Stimulated activated CD4-positive, alpha-beta T cell treated with anti-CD3 and anti-CD28 coated beads, TNF-alpha, amount 100 ng/mL, for 24 hours (primary cell): ENCODE measurements around the gene FADS3.

ENCODE experiments used
- DNase-seq, 3 experiments: peaks; one replicate each; pipeline ENCODE4 v3.0.0-alpha.2; 2020; ENCODE audit warnings: low read depth in 3 of 3

FADS3 gene

GRCh38 chr11:61891331-61892084, at the start of gene FADS3:
FADS3 (minus strand) TSS chr11:61891545; CDS start chr11:61891381, 164 bp downstream.
- peak; percentile 27 to 65 (median 27) for DNase-seq

- no peak for DNase-seq
Observed at GRCh38 chr11:61940466-61940865, 49.1 kb upstream of the FADS3 start.

GRCh38 chr11:61935861-61936260, 44.5 kb upstream of the FADS3 start:
- no peak for DNase-seq

GRCh38 chr11:61930933-61931332, 39.6 kb upstream of the FADS3 start:
- no peak for DNase-seq

- DNase-seq = no peak
Observed at GRCh38 chr11:61928606-61929005, 37.3 kb upstream of the FADS3 start.

- no peak for DNase-seq
Observed at GRCh38 chr11:61927501-61927900, 36.2 kb upstream of the FADS3 start.

GRCh38 chr11:61926235-61926634, 34.9 kb upstream of the FADS3 start:
- no peak for DNase-seq

GRCh38 chr11:61925736-61926135, 34.4 kb upstream of the FADS3 start:
- DNase-seq = no peak

GRCh38 chr11:61924064-61924455, 32.7 kb upstream of the FADS3 start:
- no peak for DNase-seq

GRCh38 chr11:61923166-61924063, 32.1 kb upstream of the FADS3 start:
- no peak for DNase-seq

GRCh38 chr11:61922539-61922938, 31.2 kb upstream of the FADS3 start:
- DNase-seq = no peak

GRCh38 chr11:61921446-61921845, 30.1 kb upstream of the FADS3 start:
- DNase-seq = no peak

- DNase-seq = no peak
Observed at GRCh38 chr11:61919705-61920631, 28.6 kb upstream of the FADS3 start.

- no peak for DNase-seq
Observed at GRCh38 chr11:61918938-61919704, 27.8 kb upstream of the FADS3 start.

GRCh38 chr11:61918251-61918937, 27.0 kb upstream of the FADS3 start:
- DNase-seq = no peak

- no peak for DNase-seq
Observed at GRCh38 chr11:61917334-61918109, 26.2 kb upstream of the FADS3 start, which contains the start of gene RAB3IL1. RAB3IL1 (minus strand) TSS chr11:61917566; CDS start chr11:61917367, 199 bp downstream.

GRCh38 chr11:61916737-61917333, 25.5 kb upstream of the FADS3 start:
- DNase-seq = no peak

- DNase-seq = no peak
Observed at GRCh38 chr11:61914471-61915171, 23.3 kb upstream of the FADS3 start.
